Diencephalon (tissue), 1 donor: ENCODE results near the gene INO80E. TPM values are rescaled to one million over a fixed set of nuclear protein-coding genes. Genes with fewer than 3 reads are reported as not detected.

ENCODE experiments used
- total RNA-seq: library from RNA; depleted of rRNA; stranded (reverse); fragments of >200 nt; gene quantifications from one replicate; pipeline ENCODE4 v1.2.3, GENCODE V29; 2014

Gene INO80E, protein sequence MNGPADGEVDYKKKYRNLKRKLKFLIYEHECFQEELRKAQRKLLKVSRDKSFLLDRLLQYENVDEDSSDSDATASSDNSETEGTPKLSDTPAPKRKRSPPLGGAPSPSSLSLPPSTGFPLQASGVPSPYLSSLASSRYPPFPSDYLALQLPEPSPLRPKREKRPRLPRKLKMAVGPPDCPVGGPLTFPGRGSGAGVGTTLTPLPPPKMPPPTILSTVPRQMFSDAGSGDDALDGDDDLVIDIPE
- 27.7 TPM for total RNA-seq

DNA sequence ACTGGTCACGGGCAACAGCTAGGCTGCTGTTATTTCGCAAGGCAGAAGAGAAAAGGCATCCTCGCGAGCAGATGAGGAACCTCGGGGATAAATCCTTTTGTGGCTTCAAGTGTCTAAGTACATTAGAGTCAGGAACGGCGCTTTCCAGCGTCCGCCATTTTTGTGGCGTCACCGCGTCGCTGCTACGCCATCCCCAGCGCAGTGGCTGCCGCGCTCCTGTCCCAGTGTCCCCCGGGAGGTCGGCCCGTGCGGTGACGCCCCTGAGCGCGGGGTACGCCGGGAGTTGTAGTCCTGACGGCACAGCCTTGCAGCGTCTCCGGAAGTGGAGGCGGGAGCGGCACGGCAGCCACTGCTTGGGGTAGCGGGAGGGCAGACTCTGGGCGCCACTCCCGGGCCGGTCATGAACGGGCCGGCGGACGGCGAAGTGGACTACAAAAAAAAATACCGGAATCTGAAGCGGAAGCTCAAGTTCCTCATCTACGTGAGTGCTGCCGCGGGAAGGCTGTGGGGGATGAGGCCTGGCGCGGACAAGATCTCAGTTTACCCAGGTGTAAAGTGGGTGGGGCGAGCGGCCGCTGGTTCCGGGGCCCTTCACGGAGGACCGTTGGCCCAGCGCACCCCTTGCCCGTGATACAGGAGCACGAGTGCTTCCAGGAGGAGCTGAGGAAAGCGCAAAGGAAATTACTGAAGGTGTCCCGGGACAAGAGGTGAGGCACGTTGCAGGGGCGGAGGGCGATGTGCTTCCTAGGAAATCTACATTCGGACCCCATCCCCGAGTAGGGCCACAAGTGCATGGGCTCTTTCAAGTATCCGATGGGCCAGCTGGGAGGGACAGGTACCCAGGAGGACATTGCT, at the start of gene INO80E:
INO80E (plus strand) TSS at position 331 of the 855 bp plus-strand sequence; CDS start at position 401, 70 bp downstream.

DNA sequence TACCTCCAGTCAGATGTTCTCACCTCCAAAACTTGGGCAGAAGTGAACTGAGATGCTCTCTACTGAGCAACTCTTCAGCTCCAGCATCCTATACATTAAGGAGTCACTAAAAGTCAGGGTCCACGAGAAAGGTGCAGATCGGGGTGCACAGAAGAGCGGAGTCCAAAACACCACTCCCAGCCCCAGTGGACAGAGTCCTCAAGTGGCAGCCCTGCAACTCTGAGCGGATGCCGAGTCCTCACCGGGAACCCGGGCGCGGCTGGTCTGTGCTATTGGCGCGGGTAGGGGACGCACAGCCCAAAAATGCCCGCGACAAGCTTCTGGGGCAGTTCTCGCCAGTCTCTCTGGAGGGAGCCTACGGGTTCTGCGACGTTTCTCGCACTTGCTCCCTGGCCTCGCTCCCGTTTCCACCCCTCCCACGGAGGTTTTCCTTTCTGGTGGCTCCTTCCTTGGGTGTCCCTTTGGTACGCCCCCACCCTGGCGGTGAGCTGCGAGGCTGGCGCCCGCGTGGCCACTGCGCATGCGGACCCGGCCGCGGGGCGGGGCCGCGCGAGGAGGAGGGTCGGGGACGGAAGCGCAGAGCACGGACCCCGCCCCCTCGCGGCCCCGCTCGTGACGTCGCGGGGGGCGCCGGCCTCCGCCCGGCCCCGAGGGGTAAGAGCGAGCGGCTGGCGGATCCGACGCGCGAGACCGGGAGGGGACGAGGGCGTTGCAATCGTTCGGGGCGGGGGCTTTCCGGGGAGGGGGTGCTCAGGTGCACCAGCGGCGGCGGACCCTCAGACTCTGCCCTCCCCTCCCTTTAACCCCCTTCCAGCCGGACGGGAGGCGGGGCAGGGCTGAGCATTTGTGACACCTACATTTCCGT, 34.3 kb upstream of the INO80E start, which contains the start of gene TMEM219:
TMEM219 (plus strand) TSS at position 601 of the 865 bp plus-strand sequence. CDS start 1,065 bp downstream, outside the sequence.

DNA sequence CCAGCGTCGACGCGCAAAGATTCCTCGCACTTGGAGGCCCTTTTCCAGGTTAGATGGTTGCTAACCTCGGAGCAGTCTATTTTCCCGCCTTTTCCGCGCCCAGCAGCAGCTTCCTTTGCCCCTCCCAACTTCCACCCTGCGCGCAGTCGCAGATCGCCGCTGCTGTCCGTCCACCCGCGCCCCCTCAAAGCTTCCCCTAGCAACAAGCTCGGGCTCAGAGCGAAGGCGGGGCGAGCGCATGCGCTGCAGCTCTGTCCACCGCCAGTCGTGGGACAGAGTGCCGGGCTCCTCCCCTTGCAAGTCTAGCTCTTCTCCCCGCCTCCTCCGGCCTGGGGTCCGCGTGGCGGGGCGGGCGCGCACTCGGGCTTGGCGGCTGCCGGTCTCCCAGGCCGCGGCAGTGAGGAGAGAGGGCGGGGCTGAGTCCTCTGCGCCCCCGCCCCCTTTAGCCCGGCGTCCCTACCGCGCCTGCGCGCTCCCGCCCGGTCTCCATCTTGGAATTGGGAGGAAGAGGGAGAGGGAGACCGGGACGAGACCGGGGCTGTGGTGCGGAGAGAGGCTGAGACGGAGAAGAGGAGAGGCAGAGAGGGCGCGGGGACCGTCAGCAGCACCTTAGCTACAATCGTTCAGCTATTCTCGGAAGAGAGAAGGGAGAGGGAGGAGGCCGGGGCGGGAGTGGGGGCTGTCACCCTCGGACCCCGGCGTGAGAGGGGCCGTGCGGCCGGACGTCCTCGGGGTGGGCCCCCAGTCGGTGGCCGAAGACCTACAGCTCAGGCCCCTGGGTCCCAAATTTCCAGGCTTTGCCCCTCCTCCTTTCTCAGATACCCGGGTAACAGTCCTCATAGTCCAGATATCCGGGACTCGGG, 22.4 kb upstream of the INO80E start, which contains the start of gene TAOK2:
TAOK2 (plus strand) TSS at position 485 of the 863 bp plus-strand sequence. CDS start 3,905 bp downstream, outside the sequence.

DNA sequence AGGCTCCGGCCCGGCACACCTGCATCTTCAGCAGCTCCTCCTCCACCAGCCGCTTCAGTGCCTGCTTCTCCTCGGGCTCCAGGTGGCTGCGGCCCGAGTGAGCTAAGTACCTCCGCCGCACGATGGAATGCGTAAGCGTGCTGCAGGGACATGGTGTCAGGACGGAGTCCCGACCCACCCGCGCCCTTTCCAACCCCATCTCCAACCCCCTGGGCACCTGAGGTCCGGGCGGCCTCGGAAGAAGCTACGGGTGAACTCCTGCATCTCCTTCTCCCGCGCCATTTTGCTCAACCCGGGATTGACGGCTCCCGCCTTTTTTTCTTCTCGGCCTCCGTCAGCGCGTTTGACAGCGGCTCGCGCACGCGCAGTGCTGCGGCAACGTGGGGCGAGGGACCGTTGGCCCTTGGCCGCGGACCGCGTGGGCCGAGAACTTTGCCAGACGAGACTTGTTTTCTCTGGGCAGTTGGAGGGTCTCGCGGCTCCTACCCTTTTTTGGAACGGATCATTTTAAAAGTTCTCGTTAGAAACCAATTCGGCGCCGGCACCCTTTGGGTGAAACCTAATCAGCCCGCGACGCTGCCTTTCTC, 624 bp upstream of the INO80E start, which contains the start of gene HIRIP3:
HIRIP3 (minus strand) TSS at position 294 of the 587 bp plus-strand sequence; CDS start at position 282, 12 bp downstream.

DNA sequence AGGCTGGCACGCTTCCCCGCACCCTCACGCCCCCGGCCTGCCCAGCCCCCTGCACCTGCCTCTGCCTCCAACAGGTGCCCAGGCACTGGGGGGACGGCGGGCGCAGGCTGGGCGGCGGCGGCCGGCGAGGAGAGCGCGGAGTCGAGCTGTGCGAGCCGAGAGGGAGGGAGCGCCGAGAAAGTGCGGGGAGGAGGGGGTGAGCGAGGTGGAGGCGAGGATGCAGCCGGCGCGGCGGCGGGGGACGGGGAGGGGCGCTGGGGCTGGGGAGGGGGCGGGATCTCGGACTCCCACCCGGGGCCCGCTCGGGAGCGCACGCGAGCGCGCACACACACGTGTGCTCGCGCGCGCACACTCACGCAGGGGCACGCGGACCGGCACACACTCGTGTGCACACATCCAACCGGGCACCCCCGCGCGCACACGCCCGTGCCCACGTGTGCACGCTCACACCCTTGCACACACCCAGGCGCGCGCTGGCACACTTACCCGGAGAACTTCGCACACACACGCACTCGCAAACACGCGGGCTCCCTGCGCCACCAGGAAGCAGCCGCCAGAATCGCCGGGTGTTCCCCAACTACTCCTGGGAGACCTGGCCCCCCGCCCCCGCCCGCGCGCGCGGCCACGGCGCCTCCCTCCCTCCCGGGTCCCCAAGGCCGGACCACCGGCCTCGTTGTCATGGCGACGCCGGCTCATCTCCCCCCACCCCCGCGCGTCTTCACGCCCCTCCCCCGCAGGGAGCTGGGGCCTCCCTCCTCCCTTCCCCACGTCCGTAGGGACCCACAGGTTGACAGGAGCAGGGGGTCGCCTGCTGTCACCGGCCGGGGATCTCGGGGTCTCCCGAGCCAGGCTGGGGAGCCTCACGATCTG, 15.0 kb downstream of the INO80E start, which contains the start of gene DOC2A:
DOC2A (minus strand) TSS at position 184 of the 870 bp plus-strand sequence. CDS start 805 bp downstream, outside the sequence.

DNA sequence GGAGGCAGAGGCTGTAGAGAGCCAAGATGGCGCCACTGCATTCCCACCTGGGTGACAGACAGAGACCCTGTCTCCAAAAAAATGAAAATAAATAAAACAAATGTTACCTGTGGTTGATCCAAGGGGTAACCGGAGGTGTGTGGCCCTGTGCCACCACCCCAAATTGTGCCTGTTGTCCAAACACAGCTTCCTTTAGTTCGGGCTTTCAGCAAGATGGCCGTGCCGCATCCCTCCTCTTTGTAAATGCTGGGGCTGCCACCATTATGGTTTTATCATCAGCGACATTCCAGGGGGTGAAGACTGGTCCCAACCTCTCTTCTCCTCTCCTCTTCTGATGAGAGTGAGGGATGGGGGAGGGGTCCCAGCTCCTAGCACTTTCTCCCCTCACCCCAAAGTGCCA, 26.8 kb downstream of the INO80E start, which contains the start of gene C16orf92:
C16orf92 (plus strand) TSS at position 312 of the 400 bp plus-strand sequence. CDS start 143 bp downstream, outside the sequence.

DNA sequence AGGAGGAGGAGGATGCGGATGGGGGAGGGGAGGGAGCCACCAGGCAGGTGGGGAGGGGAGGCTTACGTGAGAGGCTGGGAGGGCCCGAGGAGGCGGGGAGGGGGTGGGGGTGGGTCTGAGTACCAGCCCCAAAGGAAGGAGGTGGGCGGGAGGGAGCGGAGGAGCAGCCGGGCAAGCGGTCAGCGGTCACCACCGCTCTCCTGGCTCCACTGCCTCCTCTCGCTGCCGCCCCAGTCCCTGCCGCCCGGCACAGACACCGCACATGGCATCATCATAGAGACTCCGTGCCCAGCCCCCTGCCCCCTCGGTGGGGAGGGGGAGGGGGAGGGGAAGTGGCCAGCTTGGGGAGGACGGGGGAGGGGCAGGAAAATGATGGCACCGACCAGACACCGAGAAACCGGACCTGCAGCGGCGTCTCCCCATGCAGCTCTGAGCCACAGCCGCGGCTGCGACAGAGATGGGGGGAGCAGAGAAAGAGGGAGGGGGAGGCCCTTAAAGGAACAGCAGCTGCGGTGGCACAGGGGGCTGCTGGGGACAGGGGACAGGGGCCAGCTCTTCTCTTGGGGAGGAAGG, 34.9 kb downstream of the INO80E start, which contains the start of gene TLCD3B:
TLCD3B (minus strand) TSS at position 431 of the 573 bp plus-strand sequence. CDS start 744 bp downstream, outside the sequence.

Other genes starting within 250 kb of the INO80E start
- not detected for gene ZG16, start 218.0 kb upstream of the INO80E start, total RNA-seq
- gene KIF22, start 205.5 kb upstream of the INO80E start, total RNA-seq: 48.0 TPM
- gene MAZ, start 189.7 kb upstream of the INO80E start, total RNA-seq: 275 TPM
- gene PRRT2, start 184.0 kb upstream of the INO80E start, total RNA-seq: 34.1 TPM
- 10.6 TPM for gene PAGR1, start 180.1 kb upstream of the INO80E start, total RNA-seq
- 9.2 TPM for gene MVP, start 175.8 kb upstream of the INO80E start, total RNA-seq
- 61.1 TPM for gene CDIPT, start 133.0 kb upstream of the INO80E start, total RNA-seq
- gene SEZ6L2, start 96.7 kb upstream of the INO80E start, total RNA-seq: 88.1 TPM
- gene ASPHD1, start 95.8 kb upstream of the INO80E start, total RNA-seq: 14.8 TPM
- gene KCTD13, start 70.0 kb upstream of the INO80E start, total RNA-seq: 21.5 TPM
- 35.1 TPM for gene TMEM219, start 34.2 kb upstream of the INO80E start, total RNA-seq
- 71.3 TPM for gene TAOK2, start 22.4 kb upstream of the INO80E start, total RNA-seq
- 12.0 TPM for gene HIRIP3, start 624 bp upstream of the INO80E start, total RNA-seq
- gene DOC2A, start 14.8 kb downstream of the INO80E start, total RNA-seq: 12.5 TPM
- not detected for gene C16orf92, start 27.0 kb downstream of the INO80E start, total RNA-seq
- 24.7 TPM for gene TLCD3B, start 35.0 kb downstream of the INO80E start, total RNA-seq
- gene ALDOA, start 69.5 kb downstream of the INO80E start, total RNA-seq: 186 TPM
- 84.9 TPM for gene PPP4C, start 79.8 kb downstream of the INO80E start, total RNA-seq
- gene TBX6, start 95.7 kb downstream of the INO80E start, total RNA-seq: 0.23 TPM
- 21.2 TPM for gene YPEL3, start 100.0 kb downstream of the INO80E start, total RNA-seq
- gene GDPD3, start 117.3 kb downstream of the INO80E start, total RNA-seq: 0.46 TPM
- 28.6 TPM for gene MAPK3, start 127.0 kb downstream of the INO80E start, total RNA-seq
- 20.1 TPM for gene CORO1A, start 187.4 kb downstream of the INO80E start, total RNA-seq
- 5.3 TPM for gene BOLA2B, start 197.4 kb downstream of the INO80E start, total RNA-seq
- gene SLX1A, start 197.6 kb downstream of the INO80E start, total RNA-seq: 10.8 TPM
- 1.6 TPM for gene SULT1A3, start 203.0 kb downstream of the INO80E start, total RNA-seq